ENCODE results near the gene PGA4. TPM values are rescaled to one million over a fixed set of nuclear protein-coding genes. Genes with fewer than 3 reads are reported as not detected.

PGA4 gene
- total RNA-seq, 1 donor from 2014 or later, result not detected

GRCh38 chr11:61265357-61265756 is 43.2 kb downstream of the PGA4 start:
- Mint-ChIP-seq H3K9me3 (ENCODE audit: low read depth) (no peaks in the 10 kb centered on the region), H3K27ac (ENCODE audit: unreplicated experiment) (no peak overlapping the region), H3K27me3 (ENCODE audit: low read depth) (no peaks in the 10 kb centered on the region), H3K4me1 (ENCODE audit: low read depth) (peaks cover 5% of the 10 kb centered on the region), H3K36me3 (ENCODE audit: low read depth) (peaks cover 11% of the 10 kb centered on the region), H3K4me3 (ENCODE audit: unreplicated experiment) (no peak overlapping the region)
- TF ChIP-seq CTCF (IDR thresholded peaks at IDR 0.05), result no peak
- no peak for DNase-seq (ENCODE audit: low spot score)

- Mint-ChIP-seq H3K27ac (ENCODE audit: unreplicated experiment) (no peak overlapping the region), H3K36me3 (ENCODE audit: low read depth) (peaks cover 11% of the 10 kb centered on the region), H3K27me3 (ENCODE audit: low read depth) (no peaks in the 10 kb centered on the region), H3K4me1 (ENCODE audit: low read depth) (peaks cover 3% of the 10 kb centered on the region), H3K9me3 (ENCODE audit: low read depth) (no peaks in the 10 kb centered on the region), H3K4me3 (ENCODE audit: unreplicated experiment) (no peak overlapping the region)
- TF ChIP-seq CTCF (IDR thresholded peaks at IDR 0.05), result no peak
- no peak for DNase-seq (ENCODE audit: low spot score)
Measured at GRCh38 chr11:61266602-61267001, 44.5 kb downstream of the PGA4 start.

GRCh38 chr11:61267437-61267841 is 45.3 kb downstream of the PGA4 start:
- no peak overlapping the region for H3K27ac Mint-ChIP-seq (ENCODE audit: unreplicated experiment)
- H3K36me3 Mint-ChIP-seq (ENCODE audit: low read depth), result peaks cover 11% of the 10 kb centered on the region
- no peak for TF ChIP-seq CTCF (IDR thresholded peaks at IDR 0.05)
- no peak for DNase-seq (ENCODE audit: low spot score)
- H3K4me1 Mint-ChIP-seq (ENCODE audit: low read depth), result peaks cover 3% of the 10 kb centered on the region
- no peaks in the 10 kb centered on the region for H3K27me3 Mint-ChIP-seq (ENCODE audit: low read depth)
- no peaks in the 10 kb centered on the region for H3K9me3 Mint-ChIP-seq (ENCODE audit: low read depth)
- H3K4me3 Mint-ChIP-seq (ENCODE audit: unreplicated experiment), result no peak overlapping the region

GRCh38 chr11:61268588-61269250 is 46.6 kb downstream of the PGA4 start:
- H3K4me1 Mint-ChIP-seq (ENCODE audit: low read depth), result peaks cover 3% of the 10 kb centered on the region
- no peak for DNase-seq (ENCODE audit: low spot score)
- H3K4me3 Mint-ChIP-seq (ENCODE audit: unreplicated experiment), result no peak overlapping the region
- H3K9me3 Mint-ChIP-seq (ENCODE audit: low read depth), result no peaks in the 10 kb centered on the region
- H3K36me3 Mint-ChIP-seq (ENCODE audit: low read depth), result peaks cover 7% of the 10 kb centered on the region
- H3K27ac Mint-ChIP-seq (ENCODE audit: unreplicated experiment), result no peak overlapping the region
- H3K27me3 Mint-ChIP-seq (ENCODE audit: low read depth), result no peaks in the 10 kb centered on the region
- no peak for TF ChIP-seq CTCF (IDR thresholded peaks at IDR 0.05)

GRCh38 chr11:61270354-61271076 is 48.4 kb downstream of the PGA4 start:
- H3K4me1 Mint-ChIP-seq (ENCODE audit: low read depth), result peaks cover 3% of the 10 kb centered on the region
- H3K36me3 Mint-ChIP-seq (ENCODE audit: low read depth), result peaks cover 4% of the 10 kb centered on the region
- H3K27ac Mint-ChIP-seq (ENCODE audit: unreplicated experiment), result no peak overlapping the region
- no peak for DNase-seq (ENCODE audit: low spot score)
- no peaks in the 10 kb centered on the region for H3K9me3 Mint-ChIP-seq (ENCODE audit: low read depth)
- H3K27me3 Mint-ChIP-seq (ENCODE audit: low read depth), result no peaks in the 10 kb centered on the region
- no peak for TF ChIP-seq CTCF (IDR thresholded peaks at IDR 0.05)
- H3K4me3 Mint-ChIP-seq (ENCODE audit: unreplicated experiment), result no peak overlapping the region
